GM18499 (cell line): ENCODE measurements around the gene NEXN.

ENCODE experiments used
- ATAC-seq: cut with Tn5 transposase; IDR thresholded peaks from one replicate; pipeline ENCODE4 v1.9.1; 2021; ENCODE audit warnings: moderate number of reproducible peaks; ENCODE audit not compliant: insufficient read depth, unreplicated experiment

The NEXN gene

DNA sequence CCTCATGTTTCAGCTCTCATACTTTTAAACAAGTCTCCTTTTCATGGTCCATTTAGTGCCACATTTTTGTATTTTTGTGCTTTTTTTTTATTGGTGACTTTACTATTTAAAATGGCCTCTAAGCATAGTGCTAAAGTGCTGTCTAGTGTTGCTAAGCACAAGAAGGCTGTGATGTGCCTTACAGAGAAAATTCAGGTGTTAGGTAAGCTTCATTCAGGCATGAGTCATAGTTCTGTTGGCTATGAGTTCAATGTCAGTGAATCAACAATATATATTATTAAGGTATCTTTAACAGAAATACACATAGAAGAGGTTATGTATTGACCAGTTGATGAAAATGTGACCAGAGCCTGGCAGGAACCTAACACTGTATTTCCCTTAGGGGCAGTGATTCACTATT is 103.2 kb downstream of the NEXN start:
- ATAC-seq, result no peak
